ENCODE results near the gene BABAM2. TPM values are rescaled to one million over a fixed set of nuclear protein-coding genes. Genes with fewer than 3 reads are reported as not detected.

Gene BABAM2
- total RNA-seq, 1 experiment from 2014 or later, result 57.6 TPM

DNA sequence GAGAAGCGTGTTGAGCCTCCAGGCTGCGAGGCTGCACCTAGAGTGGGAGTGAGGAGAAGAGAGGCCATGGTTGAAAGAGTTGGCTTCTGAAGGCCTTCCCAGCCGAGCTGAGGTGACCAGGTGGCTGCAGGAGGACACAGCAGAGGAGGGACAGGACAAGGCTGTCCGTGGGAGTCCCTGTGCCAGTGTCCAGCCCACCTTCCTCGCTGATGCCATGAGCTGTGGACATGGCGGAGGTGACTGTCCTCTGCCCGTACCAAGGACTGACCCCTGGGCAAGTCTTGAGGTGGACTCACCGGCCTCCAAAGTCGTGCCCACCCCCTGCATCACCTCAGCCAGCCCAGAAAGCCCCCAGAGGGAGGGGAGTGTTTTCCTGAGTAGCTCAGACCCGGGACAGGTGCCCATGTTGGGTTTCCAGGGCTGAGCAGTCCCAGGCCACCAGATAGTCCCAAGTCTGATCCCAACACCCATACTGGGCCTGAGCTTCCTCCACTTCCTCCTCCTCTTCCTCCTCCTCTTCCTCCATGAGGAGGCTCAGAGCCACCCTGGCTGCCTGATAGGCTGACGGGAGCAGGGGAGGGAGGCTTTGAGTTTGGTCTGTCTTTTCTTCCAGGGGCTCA, 459.1 kb downstream of the BABAM2 start:
- no peak for DNase-seq (ENCODE audit: unreplicated experiment)
- TF ChIP-seq, protein P1, sequence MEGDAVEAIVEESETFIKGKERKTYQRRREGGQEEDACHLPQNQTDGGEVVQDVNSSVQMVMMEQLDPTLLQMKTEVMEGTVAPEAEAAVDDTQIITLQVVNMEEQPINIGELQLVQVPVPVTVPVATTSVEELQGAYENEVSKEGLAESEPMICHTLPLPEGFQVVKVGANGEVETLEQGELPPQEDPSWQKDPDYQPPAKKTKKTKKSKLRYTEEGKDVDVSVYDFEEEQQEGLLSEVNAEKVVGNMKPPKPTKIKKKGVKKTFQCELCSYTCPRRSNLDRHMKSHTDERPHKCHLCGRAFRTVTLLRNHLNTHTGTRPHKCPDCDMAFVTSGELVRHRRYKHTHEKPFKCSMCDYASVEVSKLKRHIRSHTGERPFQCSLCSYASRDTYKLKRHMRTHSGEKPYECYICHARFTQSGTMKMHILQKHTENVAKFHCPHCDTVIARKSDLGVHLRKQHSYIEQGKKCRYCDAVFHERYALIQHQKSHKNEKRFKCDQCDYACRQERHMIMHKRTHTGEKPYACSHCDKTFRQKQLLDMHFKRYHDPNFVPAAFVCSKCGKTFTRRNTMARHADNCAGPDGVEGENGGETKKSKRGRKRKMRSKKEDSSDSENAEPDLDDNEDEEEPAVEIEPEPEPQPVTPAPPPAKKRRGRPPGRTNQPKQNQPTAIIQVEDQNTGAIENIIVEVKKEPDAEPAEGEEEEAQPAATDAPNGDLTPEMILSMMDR (IDR thresholded peaks at IDR 0.05; ENCODE audit: unreplicated experiment), result no peak
- POLR2A ChIA-PET, result interaction anchor here (0.6 to 1.3 kb wide), 4 partner anchors 11 to 991 kb away, joined by 3 to 5 read pairs (median 4); no protein-coding TSS in a partner anchor
- H3K27me3 Mint-ChIP-seq (ENCODE audit: insufficient read depth, unreplicated experiment), result no peaks in the 10 kb centered on the region
- CTCF ChIA-PET, result interaction anchor here (0.6 kb wide), 1 partner anchor 72 kb away, joined by 3 read pairs; no protein-coding TSS in a partner anchor
- H3K9me3 Mint-ChIP-seq (ENCODE audit: unreplicated experiment), result no peaks in the 10 kb centered on the region
- no peak overlapping the region for H3K27ac Mint-ChIP-seq (ENCODE audit: low read depth, unreplicated experiment)
- no peaks in the 10 kb centered on the region for H3K36me3 Mint-ChIP-seq (ENCODE audit: insufficient read depth, unreplicated experiment)
- no TSS peak for BruUV-seq (replicated peaks)
- no peaks in the 10 kb centered on the region for H3K4me1 Mint-ChIP-seq (ENCODE audit: insufficient read depth, unreplicated experiment)
- intact Hi-C loops (cut with micrococcal nuclease), result no loop called here
- H3K4me3 Mint-ChIP-seq (ENCODE audit: unreplicated experiment), result no peak overlapping the region

DNA sequence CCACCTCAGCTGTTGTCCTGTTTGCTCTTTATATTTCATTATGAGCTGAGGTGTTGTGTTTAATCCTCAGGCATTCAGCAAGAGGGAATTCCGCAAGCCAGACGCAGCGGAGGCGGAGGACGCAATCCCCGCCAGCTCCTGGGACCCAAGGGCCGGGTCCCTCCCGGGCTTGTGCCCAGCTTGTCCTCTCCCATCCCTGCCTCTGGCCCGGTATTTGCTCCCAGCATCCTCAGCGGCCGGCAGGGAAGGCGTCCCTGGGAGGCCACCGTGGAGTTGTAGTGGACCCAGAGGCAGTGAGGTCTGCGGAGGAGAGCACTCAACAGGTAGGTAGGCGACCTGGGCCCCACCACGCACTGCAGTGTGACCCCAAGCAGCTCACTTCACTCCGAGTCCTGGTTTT, 459.7 kb downstream of the BABAM2 start:
- TF ChIP-seq, protein P1 (IDR thresholded peaks at IDR 0.05; ENCODE audit: unreplicated experiment), result no peak
- Mint-ChIP-seq H3K27me3 (ENCODE audit: insufficient read depth, unreplicated experiment) (no peaks in the 10 kb centered on the region), H3K36me3 (ENCODE audit: insufficient read depth, unreplicated experiment) (no peaks in the 10 kb centered on the region), H3K4me3 (ENCODE audit: unreplicated experiment) (no peak overlapping the region), H3K4me1 (ENCODE audit: insufficient read depth, unreplicated experiment) (no peaks in the 10 kb centered on the region), H3K27ac (ENCODE audit: low read depth, unreplicated experiment) (no peak overlapping the region), H3K9me3 (ENCODE audit: unreplicated experiment) (no peaks in the 10 kb centered on the region)
- BruUV-seq (replicated peaks), result no TSS peak
- ChIA-PET POLR2A (interaction anchor here (0.5 to 1.3 kb wide), 6 partner anchors 12 to 991 kb away, joined by 3 to 5 read pairs (median 3); no protein-coding TSS in a partner anchor), CTCF (interaction anchor here (0.5 to 1.0 kb wide), 4 partner anchors 9 to 73 kb away, joined by 3 read pairs; no protein-coding TSS in a partner anchor)
- no peak for DNase-seq (ENCODE audit: unreplicated experiment)
- intact Hi-C loops (cut with micrococcal nuclease), result no loop called here

DNA sequence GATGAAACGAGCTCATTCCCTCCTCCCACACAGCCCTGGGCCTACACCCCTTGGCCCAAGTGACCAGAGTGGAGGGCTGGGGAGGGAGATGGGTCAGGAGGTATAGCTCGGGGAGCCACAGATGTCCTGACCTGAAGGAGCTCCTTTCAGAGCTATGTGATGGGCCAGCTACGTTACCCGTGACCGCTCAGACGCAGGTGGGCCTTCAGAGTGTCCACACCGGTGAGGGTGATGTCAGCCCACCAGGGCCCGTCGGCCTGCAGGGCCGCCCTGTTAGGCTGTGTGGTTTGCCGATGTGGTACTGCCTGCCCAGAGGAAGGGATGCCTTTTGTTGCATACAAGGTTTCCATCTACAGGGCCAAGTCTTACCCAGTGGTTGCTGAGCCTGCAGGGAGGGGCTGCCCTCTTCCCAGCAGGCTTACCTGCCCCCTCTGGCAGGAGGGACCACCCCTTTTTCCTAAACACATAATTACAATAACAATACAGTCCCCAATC, 460.3 kb downstream of the BABAM2 start:
- Mint-ChIP-seq H3K4me3 (ENCODE audit: unreplicated experiment) (no peak overlapping the region), H3K27ac (ENCODE audit: low read depth, unreplicated experiment) (no peak overlapping the region), H3K36me3 (ENCODE audit: insufficient read depth, unreplicated experiment) (peaks cover 2% of the 10 kb centered on the region), H3K9me3 (ENCODE audit: unreplicated experiment) (no peaks in the 10 kb centered on the region), H3K27me3 (ENCODE audit: insufficient read depth, unreplicated experiment) (no peaks in the 10 kb centered on the region), H3K4me1 (ENCODE audit: insufficient read depth, unreplicated experiment) (peaks cover 3% of the 10 kb centered on the region)
- intact Hi-C loops (cut with micrococcal nuclease), result no loop called here
- ChIA-PET CTCF (interaction anchor here (0.5 to 1.0 kb wide), 4 partner anchors 10 to 647 kb away, joined by 3 read pairs; no protein-coding TSS in a partner anchor), POLR2A (interaction anchor here (0.6 to 1.3 kb wide), 4 partner anchors 13 to 48 kb away, joined by 3 to 5 read pairs (median 4); no protein-coding TSS in a partner anchor)
- TF ChIP-seq, protein P1 (IDR thresholded peaks at IDR 0.05; ENCODE audit: unreplicated experiment), result no peak
- BruUV-seq (replicated peaks), result no TSS peak
- no peak for DNase-seq (ENCODE audit: unreplicated experiment)

DNA sequence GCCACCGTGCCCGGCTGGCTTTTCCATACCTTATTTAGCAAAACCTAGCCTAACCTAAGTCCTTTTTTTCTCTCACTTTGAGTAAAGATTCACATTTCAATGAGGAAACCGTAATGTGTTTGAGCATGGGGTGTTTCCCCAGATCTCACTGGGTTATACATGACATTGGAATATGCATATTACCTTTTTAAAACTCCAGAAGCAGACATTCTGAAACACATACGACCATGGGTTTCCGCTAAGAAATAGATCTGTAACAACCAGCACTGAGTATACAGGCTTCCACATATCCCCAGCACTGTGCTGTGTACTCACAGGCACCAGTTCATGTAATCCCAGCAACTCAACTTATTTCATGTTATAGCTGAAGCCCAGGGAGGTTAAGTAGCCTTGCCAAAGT, 461.1 kb downstream of the BABAM2 start:
- CTCF ChIA-PET, result no interaction called here
- POLR2A ChIA-PET, result interaction anchor here (0.8 to 1.3 kb wide), 2 partner anchors 10 to 21 kb away, joined by 3 read pairs; no protein-coding TSS in a partner anchor

More for the DNA sequence above, 461.1 kb downstream of the BABAM2 start:
- peaks cover 9% of the 10 kb centered on the region for H3K4me1 Mint-ChIP-seq (ENCODE audit: insufficient read depth, unreplicated experiment)
- intact Hi-C loops (cut with micrococcal nuclease), result no loop called here
- no peaks in the 10 kb centered on the region for H3K9me3 Mint-ChIP-seq (ENCODE audit: unreplicated experiment)
- no peaks in the 10 kb centered on the region for H3K27me3 Mint-ChIP-seq (ENCODE audit: insufficient read depth, unreplicated experiment)
- TF ChIP-seq, protein P1 (IDR thresholded peaks at IDR 0.05; ENCODE audit: unreplicated experiment), result no peak
- peaks cover 6% of the 10 kb centered on the region for H3K36me3 Mint-ChIP-seq (ENCODE audit: insufficient read depth, unreplicated experiment)
- BruUV-seq (replicated peaks), result no TSS peak
- no peak for DNase-seq (ENCODE audit: unreplicated experiment)
- no peak overlapping the region for H3K27ac Mint-ChIP-seq (ENCODE audit: low read depth, unreplicated experiment)
- H3K4me3 Mint-ChIP-seq (ENCODE audit: unreplicated experiment), result no peak overlapping the region

Data from MCF 10A (cell line).